Measurements from ENCODE around the gene SUSD3.

SUSD3 gene

GRCh38 chr9:93127395-93127911, 69.0 kb downstream of the SUSD3 start:
- DNase-seq, result no peak

- DNase-seq, result no peak
These were observed 69.7 kb downstream of the SUSD3 start for GRCh38 chr9:93128011-93128714.

GRCh38 chr9:93128715-93129224, 70.3 kb downstream of the SUSD3 start:
- DNase-seq, result no peak

GRCh38 chr9:93129286-93129685, 70.8 kb downstream of the SUSD3 start:
- DNase-seq, result no peak

GRCh38 chr9:93129691-93130500, 71.4 kb downstream of the SUSD3 start:
- no peak for DNase-seq

GRCh38 chr9:93130861-93131481, 72.5 kb downstream of the SUSD3 start:
- DNase-seq, result no peak

- no peak for DNase-seq
These were observed 73.2 kb downstream of the SUSD3 start for GRCh38 chr9:93131599-93132286.

- DNase-seq, result no peak
These were observed 73.9 kb downstream of the SUSD3 start for GRCh38 chr9:93132287-93132927.

- DNase-seq, result no peak
These were observed 74.6 kb downstream of the SUSD3 start for GRCh38 chr9:93132946-93133680.

GRCh38 chr9:93133681-93134014, 75.1 kb downstream of the SUSD3 start:
- DNase-seq, result peak; percentile 39 to 43

- peak; percentile 79 for DNase-seq
These were observed 75.7 kb downstream of the SUSD3 start, which contains the start of gene NINJ1 for GRCh38 chr9:93134015-93134739. Gene NINJ1 (minus strand): TSS chr9:93134251. CDS start chr9:93134217, 34 bp downstream.

Measured in stimulated activated CD4-positive, alpha-beta T cell treated with anti-CD3 and anti-CD28 coated beads, Interleukin-2, amount 100 ng/mL, for 48 hours (primary cell).